Loucy (cell line): ENCODE results near the gene RPS24.

Experiments used
- H2AFZ ChIP-seq: fragments of 200-600 bp; sonication (generic); 2 replicates; pipeline ENCODE4 v1.6.0; 2016; ENCODE audit warnings: antibody characterized with exemption, mild to moderate bottlenecking, low read length, moderate library complexity
- H3F3A ChIP-seq: fragments of 200-600 bp; 2 replicates; pipeline ENCODE4 v1.6.0; 2016; ENCODE audit warnings: antibody characterized with exemption, low read depth, mild to moderate bottlenecking
- H3K27me3 ChIP-seq: fragments of 200-600 bp; sonication (generic); 2 replicates; pipeline ENCODE4 v1.6.1; 2014; ENCODE audit warnings: low read length, mild to moderate bottlenecking; ENCODE audit not compliant: insufficient read depth, poor library complexity, severe bottlenecking
- H3K36me3 ChIP-seq: fragments of 200-600 bp; sonication (generic); 2 replicates; pipeline ENCODE4 v1.6.1; 2016; ENCODE audit warnings: low read length; ENCODE audit not compliant: insufficient read depth
- H3K4me1 ChIP-seq: fragments of 200-600 bp; sonication (generic); 2 replicates; pipeline ENCODE4 v1.5.1; 2014; ENCODE audit warnings: low read length, mild to moderate bottlenecking; ENCODE audit not compliant: insufficient read depth, poor library complexity, severe bottlenecking
- H3K4me2 ChIP-seq: fragments of 200-600 bp; sonication (generic); 2 replicates; pipeline ENCODE4 v1.6.0; 2014; ENCODE audit warnings: antibody characterized with exemption, low read length, low read depth, mild to moderate bottlenecking; ENCODE audit not compliant: poor library complexity, severe bottlenecking
- H3K4me3 ChIP-seq: fragments of 200-600 bp; sonication (generic); 2 replicates; pipeline ENCODE4 v1.5.1; 2014; ENCODE audit warnings: low read length, mild to moderate bottlenecking, mixed read lengths; ENCODE audit not compliant: poor library complexity, severe bottlenecking
- H3K79me2 ChIP-seq: fragments of 200-600 bp; sonication (generic); 2 replicates; pipeline ENCODE4 v1.6.1; 2014; ENCODE audit warnings: low read length; ENCODE audit not compliant: insufficient read depth
- H3K9ac ChIP-seq: fragments of 200-600 bp; sonication (generic); 2 replicates; pipeline ENCODE4 v1.6.0; 2014; ENCODE audit warnings: mild to moderate bottlenecking, low read depth, low read length, moderate library complexity; ENCODE audit not compliant: poor library complexity, severe bottlenecking
- H3K9me2 ChIP-seq: fragments of 200-600 bp; sonication (generic); replicated peaks from 2 replicates; pipeline ENCODE4 v1.6.1; 2016; ENCODE audit warnings: low read depth, low read length, mixed read lengths
- H3K9me3 ChIP-seq: fragments of 200-600 bp; sonication (generic); 2 replicates; pipeline ENCODE4 v1.6.1; 2014; ENCODE audit warnings: mild to moderate bottlenecking, antibody characterized with exemption, low read length, low read depth; ENCODE audit not compliant: insufficient read depth
- H4K20me1 ChIP-seq: fragments of 200-600 bp; sonication (generic); 2 replicates; pipeline ENCODE4 v1.6.0; 2014; ENCODE audit warnings: antibody characterized with exemption, low read length, mild to moderate bottlenecking; ENCODE audit not compliant: insufficient read depth, poor library complexity, severe bottlenecking
- CTCF ChIP-seq: fragments of 200-600 bp; sonication (generic); conservative IDR thresholded peaks from 2 replicates; pipeline ENCODE4 v1.5.1; 2014; ENCODE audit warnings: mild to moderate bottlenecking, antibody characterized with exemption, low read length
- EZH2phosphoT487 ChIP-seq: fragments of 200-600 bp; IDR thresholded peaks from 2 replicates; pipeline ENCODE4 v1.6.1; 2018; ENCODE audit warnings: antibody characterized with exemption, mild to moderate bottlenecking, moderate library complexity, borderline replicate concordance

RPS24 gene

DNA sequence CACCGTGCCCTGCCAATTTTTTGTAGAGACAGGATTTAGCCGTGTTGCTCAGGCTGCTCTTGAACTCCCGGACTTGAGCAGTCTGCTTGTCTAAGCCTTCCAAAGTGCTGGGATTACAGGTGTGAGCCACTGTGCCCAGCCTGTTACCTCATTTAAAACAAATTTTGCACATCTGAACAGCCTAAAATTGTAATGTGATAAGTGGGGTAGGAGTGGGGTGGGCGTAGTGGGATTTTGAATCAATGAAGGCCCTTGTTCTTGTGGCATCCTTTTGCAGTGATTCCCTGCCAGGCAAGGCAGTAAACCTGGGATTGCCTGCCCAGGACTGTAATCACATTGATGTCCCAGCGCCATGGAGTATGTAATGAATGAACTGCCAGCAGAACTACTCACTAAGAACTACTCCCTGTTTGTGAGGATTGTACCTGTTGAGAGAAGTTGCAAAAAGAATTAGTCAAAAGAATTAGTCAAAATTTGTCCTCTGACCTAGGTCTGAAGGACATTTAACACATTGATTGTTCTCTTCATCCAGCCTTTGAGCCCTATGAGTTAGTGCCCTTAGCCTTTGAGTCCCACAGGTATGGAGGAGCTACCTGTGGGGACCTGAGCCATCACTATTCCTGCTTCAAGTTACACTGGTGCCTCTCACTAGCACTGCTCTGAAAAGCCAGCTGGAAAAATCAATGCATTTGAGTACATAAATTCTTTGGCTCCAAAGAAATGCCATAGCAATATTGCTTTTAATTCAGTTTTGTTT is 5.3 kb downstream of the RPS24 start:
- H3K9ac ChIP-seq, result peak overlapping the region; percentile 97
- peak overlapping the region; percentile 83 for H3K4me3 ChIP-seq

DNA sequence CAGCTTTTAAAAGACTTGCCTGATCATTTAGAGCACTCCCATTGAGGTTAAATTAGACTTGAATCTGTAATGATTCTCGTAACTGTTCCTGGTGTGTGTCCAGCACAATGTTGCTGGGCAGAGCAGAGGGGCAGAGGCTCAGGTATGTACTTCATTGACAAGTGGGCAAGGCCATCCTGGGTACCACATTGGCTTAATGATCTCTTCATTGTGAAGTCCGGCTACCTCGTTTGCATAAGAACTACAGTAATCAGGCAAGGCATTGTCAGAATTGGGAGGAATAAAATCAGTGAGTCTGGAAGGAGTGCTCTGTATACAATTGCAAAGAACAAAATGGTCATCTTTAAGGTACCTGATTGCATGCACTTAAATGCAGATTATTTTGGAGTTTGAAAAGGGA is 6.1 kb downstream of the RPS24 start:
- Histone ChIP-seq H3K27me3 (no peaks in the 10 kb centered on the region), H3K36me3 (peaks cover 80% of the 10 kb centered on the region), H3F3A (peaks cover 18% of the 10 kb centered on the region; the same call in 1 of the 2 replicates), H3K79me2 (peaks cover 77% of the 10 kb centered on the region), H3K9me3 (no peaks in the 10 kb centered on the region), H3K4me2 (peak overlapping the region; percentile 95), H3K9ac (peak overlapping the region; percentile 34), H3K9me2 (no peaks in the 10 kb centered on the region), H2AFZ (no peak overlapping the region), H3K4me1 (peaks cover 66% of the 10 kb centered on the region), H3K4me3 (peak overlapping the region; percentile 83), H4K20me1 (peaks cover 79% of the 10 kb centered on the region)
- no peak for TF ChIP-seq CTCF
- no peak for TF ChIP-seq EZH2phosphoT487

More for the DNA sequence above, 5.3 kb downstream of the RPS24 start:
- Histone ChIP-seq H3K27me3 (peaks cover 6% of the 10 kb centered on the region), H2AFZ (no peak overlapping the region), H3K36me3 (peaks cover 80% of the 10 kb centered on the region), H3K9me2 (no peaks in the 10 kb centered on the region), H3K4me2 (peak overlapping the region; percentile 95), H3K4me1 (peaks cover 67% of the 10 kb centered on the region), H4K20me1 (peaks cover 86% of the 10 kb centered on the region), H3F3A (peaks cover 15% of the 10 kb centered on the region; the same call in 1 of the 2 replicates), H3K79me2 (peaks cover 85% of the 10 kb centered on the region), H3K9me3 (no peaks in the 10 kb centered on the region)
- TF ChIP-seq CTCF (no peak), EZH2phosphoT487 (no peak)

DNA sequence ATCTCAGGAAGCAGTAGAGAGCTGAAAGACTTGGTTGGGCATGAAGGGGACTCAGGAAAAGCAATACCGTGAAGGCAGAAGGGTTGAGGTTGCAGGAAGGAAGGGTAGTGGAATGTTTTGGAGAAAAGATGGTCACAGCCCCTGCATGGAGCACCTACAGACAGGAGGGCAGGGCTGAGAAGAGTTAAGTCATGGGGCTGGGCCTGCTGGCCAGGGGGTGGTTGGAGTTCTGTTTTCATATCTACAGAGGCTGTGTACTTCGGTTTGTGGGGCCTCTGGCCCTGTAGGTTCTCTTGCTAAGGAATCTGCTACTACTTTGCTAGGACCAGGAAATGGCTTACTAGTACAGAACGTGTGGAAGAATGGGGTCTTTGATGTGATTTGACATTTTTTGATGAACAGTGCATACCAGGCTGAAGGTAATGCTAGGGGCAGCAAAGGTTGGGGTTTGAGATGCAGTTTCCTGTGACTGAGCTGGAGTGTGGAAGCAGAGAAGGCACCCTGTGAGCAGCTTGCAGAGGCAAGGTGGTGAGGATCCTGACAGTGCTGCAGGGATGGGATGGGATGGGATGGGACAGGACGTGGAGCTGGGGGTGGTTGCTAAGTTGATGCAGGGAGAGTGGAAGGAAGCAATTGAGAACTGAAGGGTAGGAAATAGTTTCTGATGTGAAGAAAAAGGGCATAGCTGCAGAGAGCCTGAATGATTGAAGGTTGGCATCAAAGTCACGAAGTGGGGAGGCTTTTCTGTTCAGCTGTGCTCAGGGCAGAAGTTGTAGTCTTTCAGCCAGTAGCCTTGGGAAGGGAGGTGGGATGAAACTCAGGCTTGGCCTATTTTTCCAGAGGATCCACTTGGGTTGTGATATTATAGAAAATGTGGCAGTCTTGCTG is 7.8 kb downstream of the RPS24 start:
- H3K9ac ChIP-seq, result peak overlapping the region; percentile 34
- TF ChIP-seq CTCF (no peak), EZH2phosphoT487 (no peak)
- peaks cover 18% of the 10 kb centered on the region; the same call in 1 of the 2 replicates for H3F3A ChIP-seq
- peaks cover 50% of the 10 kb centered on the region for H3K4me1 ChIP-seq
- peaks cover 60% of the 10 kb centered on the region for H3K79me2 ChIP-seq
- H3K9me2 ChIP-seq, result no peaks in the 10 kb centered on the region
- H3K36me3 ChIP-seq, result peaks cover 67% of the 10 kb centered on the region
- H3K27me3 ChIP-seq, result no peaks in the 10 kb centered on the region
- H4K20me1 ChIP-seq, result peaks cover 62% of the 10 kb centered on the region
- H3K4me3 ChIP-seq, result no peak overlapping the region
- H3K9me3 ChIP-seq, result no peaks in the 10 kb centered on the region
- peak overlapping the region; percentile 95 for H3K4me2 ChIP-seq
- H2AFZ ChIP-seq, result no peak overlapping the region
